Choroid plexus epithelial cell (primary cell): ENCODE results near the gene GNAI2.

ENCODE experiments used
- DNase-seq: peaks from one replicate; pipeline ENCODE4 v3.0.0-alpha.2; 2010; ENCODE audit warnings: low read depth
- H3K4me3 ChIP-seq: 2 replicates; pipeline ENCODE4 v1.5.1; 2011; ENCODE audit warnings: low read depth, mild to moderate bottlenecking, control low read depth, low read length, moderate library complexity
- TF ChIP-seq, protein P1 (sequence below): conservative IDR thresholded peaks from 2 replicates; pipeline ENCODE4 v1.5.1; 2011; ENCODE audit warnings: low read depth, mild to moderate bottlenecking, control low read depth, inconsistent platforms, low read length, moderate library complexity

Gene GNAI2

DNA sequence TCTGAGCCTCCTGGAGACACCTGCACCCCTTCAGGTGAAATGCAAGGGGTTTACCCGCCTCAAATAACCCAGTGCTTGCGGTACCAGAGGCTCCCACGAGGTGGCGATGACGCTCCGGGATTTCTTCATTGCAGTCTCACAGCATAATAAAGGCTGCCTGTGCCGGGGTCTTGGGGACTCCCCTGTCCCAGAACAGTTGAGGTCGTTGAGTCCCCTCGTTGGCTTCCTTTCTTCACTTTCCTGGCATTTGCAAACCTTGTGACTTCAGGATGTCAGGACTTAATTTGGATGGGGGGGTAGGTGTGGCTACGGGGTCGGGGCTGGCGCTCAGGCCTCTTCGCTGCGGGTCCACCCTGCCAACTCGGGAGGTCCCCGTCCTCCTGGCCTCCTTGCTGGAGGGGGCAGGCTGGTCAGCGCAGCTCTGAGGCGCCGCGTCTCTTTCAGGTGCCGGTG lies 43.3 kb upstream of the GNAI2 start:
- peak; percentile 67 for DNase-seq
- TF ChIP-seq, protein P1, sequence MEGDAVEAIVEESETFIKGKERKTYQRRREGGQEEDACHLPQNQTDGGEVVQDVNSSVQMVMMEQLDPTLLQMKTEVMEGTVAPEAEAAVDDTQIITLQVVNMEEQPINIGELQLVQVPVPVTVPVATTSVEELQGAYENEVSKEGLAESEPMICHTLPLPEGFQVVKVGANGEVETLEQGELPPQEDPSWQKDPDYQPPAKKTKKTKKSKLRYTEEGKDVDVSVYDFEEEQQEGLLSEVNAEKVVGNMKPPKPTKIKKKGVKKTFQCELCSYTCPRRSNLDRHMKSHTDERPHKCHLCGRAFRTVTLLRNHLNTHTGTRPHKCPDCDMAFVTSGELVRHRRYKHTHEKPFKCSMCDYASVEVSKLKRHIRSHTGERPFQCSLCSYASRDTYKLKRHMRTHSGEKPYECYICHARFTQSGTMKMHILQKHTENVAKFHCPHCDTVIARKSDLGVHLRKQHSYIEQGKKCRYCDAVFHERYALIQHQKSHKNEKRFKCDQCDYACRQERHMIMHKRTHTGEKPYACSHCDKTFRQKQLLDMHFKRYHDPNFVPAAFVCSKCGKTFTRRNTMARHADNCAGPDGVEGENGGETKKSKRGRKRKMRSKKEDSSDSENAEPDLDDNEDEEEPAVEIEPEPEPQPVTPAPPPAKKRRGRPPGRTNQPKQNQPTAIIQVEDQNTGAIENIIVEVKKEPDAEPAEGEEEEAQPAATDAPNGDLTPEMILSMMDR, result peak; percentile 97
- H3K4me3 ChIP-seq, result no peak overlapping the region

DNA sequence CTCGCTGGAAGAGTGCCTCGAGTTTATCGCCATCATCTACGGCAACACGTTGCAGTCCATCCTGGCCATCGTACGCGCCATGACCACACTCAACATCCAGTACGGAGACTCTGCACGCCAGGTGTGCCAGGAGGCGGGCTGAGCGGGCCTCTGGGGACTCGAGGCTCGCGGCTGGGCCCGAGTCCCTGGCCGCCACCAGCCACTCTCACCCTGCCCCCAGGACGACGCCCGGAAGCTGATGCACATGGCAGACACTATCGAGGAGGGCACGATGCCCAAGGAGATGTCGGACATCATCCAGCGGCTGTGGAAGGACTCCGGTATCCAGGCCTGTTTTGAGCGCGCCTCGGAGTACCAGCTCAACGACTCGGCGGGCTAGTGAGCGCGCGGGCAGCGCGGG lies 42.7 kb upstream of the GNAI2 start:
- DNase-seq, result no peak
- TF ChIP-seq, protein P1, result no peak
- H3K4me3 ChIP-seq, result no peak overlapping the region

DNA sequence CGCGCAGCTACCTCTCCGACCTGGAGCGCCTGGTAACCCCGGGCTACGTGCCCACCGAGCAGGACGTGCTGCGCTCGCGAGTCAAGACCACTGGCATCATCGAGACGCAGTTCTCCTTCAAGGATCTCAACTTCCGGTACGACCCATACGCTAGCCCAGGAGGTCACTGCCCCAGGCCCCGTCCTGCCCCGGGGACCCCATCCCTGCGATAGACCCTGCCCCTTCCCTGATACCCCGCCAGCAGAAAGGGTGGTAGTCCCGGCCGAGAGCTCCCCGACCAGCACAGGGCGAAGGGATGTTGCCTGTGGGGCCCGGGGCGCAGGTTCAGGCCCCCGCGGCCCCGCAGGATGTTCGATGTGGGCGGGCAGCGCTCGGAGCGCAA lies 42.3 kb upstream of the GNAI2 start:
- no peak for DNase-seq

DNA sequence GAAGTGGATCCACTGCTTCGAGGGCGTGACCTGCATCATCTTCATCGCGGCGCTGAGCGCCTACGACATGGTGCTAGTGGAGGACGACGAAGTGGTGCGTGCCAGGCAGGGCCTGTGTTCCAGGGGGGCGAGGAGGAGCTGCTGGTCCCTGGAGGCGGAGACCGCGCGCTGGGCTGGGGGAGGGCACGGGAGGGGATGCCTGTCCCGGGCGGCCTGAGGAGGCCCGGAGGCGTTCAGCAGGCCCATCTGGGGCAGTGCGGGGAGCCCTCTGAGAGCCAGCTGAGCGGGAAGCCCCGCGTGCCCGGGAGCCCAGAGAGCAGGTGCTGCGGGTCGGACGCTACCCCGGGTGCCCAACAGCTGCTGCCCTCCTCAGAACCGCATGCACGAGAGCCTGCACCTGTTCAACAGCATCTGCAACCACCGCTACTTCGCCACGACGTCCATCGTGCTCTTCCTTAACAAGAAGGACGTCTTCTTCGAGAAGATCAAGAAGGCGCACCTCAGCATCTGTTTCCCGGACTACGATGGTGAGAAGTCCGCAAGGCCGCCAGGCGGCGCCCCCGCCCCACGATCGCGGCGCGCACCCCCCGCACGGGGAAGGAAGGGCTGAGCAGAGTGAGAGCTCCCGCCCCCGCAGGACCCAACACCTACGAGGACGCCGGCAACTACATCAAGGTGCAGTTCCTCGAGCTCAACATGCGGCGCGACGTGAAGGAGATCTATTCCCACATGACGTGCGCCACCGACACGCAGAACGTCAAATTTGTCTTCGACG lies 41.7 kb upstream of the GNAI2 start:
- H3K4me3 ChIP-seq, result no peak overlapping the region
- DNase-seq, result peak; percentile 69
- TF ChIP-seq, protein P1, result peak; percentile 73

More for the DNA sequence above, 42.3 kb upstream of the GNAI2 start:
- no peak overlapping the region for H3K4me3 ChIP-seq
- TF ChIP-seq, protein P1, result no peak

DNA sequence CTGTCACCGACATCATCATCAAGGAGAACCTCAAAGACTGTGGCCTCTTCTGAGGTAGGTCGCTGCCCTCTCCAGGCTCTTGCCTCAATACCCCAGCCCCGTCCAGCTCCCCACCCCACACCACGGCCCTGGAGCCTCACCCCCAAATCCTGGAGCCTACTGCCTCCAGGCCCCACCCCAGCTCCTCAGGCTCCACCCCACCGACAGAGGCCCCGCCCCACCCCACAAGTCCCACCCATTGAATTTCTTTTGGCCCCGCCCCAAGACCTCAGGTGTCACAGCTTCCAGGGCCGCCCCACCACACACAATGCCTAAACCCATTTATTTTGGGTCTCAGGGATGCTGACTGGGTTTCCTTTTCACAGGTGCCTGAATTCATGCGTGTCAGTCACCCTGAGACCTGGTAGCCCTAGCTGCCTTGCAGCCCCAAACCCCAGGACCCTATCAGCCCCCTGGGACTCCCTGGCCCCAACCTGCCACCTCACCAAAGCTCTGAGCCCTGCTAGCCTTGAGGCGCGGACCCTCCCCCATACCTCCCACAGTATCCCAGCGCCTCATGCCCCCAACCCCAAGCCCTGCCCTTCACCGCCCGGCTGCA lies 41.0 kb upstream of the GNAI2 start:
- DNase-seq, result no peak
- TF ChIP-seq, protein P1, result no peak
- H3K4me3 ChIP-seq, result no peak overlapping the region

DNA sequence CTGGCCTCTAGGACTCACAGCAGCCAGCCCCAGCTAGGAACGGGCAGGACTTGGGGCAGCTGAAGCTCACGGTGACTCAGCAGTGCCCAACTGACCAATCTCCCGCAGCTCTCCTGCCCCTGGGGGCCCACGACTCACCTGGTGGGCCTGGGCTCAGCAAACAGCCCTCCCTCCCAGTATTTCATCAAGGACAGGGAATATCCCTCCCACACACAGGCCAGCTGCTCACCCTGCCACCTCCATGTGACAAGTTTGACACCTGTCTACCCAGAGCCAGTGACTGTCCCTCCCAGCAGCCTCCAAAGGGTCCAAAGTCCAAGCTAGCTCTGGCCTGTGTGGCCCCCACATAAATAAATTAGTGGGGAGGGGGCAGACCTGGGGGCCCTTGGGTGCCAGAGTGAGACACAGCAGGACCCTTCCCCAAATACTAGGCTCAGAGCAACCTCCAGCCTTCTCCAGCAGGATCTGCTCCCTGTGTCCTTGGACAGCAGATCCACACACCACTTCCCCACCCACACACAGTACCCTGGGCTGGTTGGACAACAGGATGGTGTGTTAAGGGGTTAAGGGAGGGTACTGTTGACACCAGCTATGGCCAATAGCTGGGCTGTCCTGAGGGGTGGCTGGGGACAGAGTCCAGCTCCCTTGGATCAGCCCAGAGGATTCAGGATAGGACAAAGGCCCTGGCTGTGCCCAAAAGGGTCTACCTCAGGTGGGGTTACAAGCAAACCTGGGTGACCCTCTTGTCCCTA lies 40.3 kb upstream of the GNAI2 start:
- no peak for DNase-seq
- TF ChIP-seq, protein P1, result no peak
- no peak overlapping the region for H3K4me3 ChIP-seq
